Colonic mucosa (tissue), 4 donors: ENCODE measurements around the gene THSD4. TPM values are rescaled to one million over a fixed set of nuclear protein-coding genes. Genes with fewer than 3 reads are reported as not detected.

Experiments used
- DNase-seq: peaks from one replicate; pipeline ENCODE4 v3.0.0-alpha.2; 2020
- H3K27ac ChIP-seq: fragments of 200-600 bp; one replicate; pipeline ENCODE4 v1.8.0; 2021
- H3K27me3 ChIP-seq: fragments of 200-600 bp; one replicate; pipeline ENCODE4 v1.8.0; 2021
- H3K36me3 ChIP-seq: fragments of 200-600 bp; one replicate; pipeline ENCODE4 v1.8.0; 2021
- H3K4me1 ChIP-seq: fragments of 200-600 bp; one replicate; pipeline ENCODE4 v1.8.0; 2021; ENCODE audit warnings: mild to moderate bottlenecking
- H3K4me3 ChIP-seq: fragments of 200-600 bp; one replicate; pipeline ENCODE4 v1.8.0; 2021
- H3K9ac ChIP-seq, 2 donors: one replicate each; pipeline ENCODE4 v1.7.0; 2013; ENCODE audit warnings: control low read depth in 2 of 2, low read depth in 2 of 2, low read length in 2 of 2
- H3K9me3 ChIP-seq: fragments of 200-600 bp; one replicate; pipeline ENCODE4 v1.8.0; 2021
- CTCF ChIP-seq: fragments of 200-600 bp; IDR thresholded peaks from one replicate; pipeline ENCODE4 v1.8.0; 2022; ENCODE audit warnings: antibody characterized with exemption, mild to moderate bottlenecking
- intact Hi-C: fragments of 100-400 bp; cut with DNase I; formaldehyde crosslinking; loops from one replicate; pipeline ENCODE4 v1.14.1; 2022
- total RNA-seq, 2 donors: library from RNA; stranded (reverse); fragmentation: NEBNext Ultra II Directional in 1 of 2; extraction: Animal tissue kit (Norgen Biotek cat#: 25700) in 1 of 2; gene quantifications; one replicate each; pipeline ENCODE4 v1.2.1, GENCODE V29; 2021
- donor health status: healthy.
- donor health status: DM: no; HTN: no; CAD: no.
- donor health status: DM: no; HTN: no; CAD: no.

THSD4 gene
- total RNA-seq, 2 donors from 2014 or later, result 18.8 to 23.5 TPM

DNA sequence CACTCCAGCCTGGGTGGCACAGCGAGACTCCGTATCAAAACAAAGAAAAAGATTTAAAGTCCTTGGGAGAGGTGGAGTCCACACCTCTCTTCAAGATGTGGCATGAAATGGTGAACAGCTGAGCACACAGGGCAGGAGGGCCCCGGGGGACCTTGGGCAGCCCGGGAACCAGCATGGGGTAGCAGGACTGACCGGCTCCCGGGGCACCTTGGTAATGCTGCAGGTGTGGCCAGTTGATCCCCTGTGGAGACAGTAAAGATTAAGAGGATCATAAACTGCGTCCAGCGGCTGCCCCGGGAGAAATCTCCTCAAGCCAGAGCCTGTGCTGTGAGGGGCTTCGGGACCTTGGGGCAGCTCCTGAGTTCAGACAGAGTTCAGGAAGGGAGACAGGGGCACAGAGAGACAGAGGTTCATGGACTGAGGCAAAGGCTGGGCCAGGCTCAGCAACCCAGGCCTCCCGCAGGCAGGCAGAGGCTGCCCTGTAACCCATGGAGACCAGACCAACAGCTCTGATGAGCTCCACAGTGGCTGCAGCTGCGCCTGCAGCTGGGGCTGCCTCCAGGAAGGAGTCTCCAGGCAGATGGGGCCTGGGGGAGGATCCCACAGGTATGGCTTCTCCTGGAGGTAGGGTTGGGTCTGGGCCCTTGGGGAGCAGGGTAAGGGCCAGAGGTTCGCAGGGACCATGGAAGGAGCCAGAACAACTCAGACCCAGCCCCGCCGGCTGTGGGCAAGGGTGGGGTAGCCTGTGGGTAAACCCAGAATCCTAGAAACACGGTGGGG, 695.2 kb downstream of the THSD4 start, which contains the start of gene NR2E3:
Gene NR2E3, plus strand, starts transcription at position 299 of the 780 bp plus-strand sequence. Its CDS starts 190 bp downstream, at position 489.
- TF ChIP-seq CTCF, result no peak
- Histone ChIP-seq H3K27me3 (no peaks in the 10 kb centered on the region), H3K4me3 (no peak within 1 kb of the TSS), H3K4me1 (no peaks in the 10 kb centered on the region), H3K27ac (no peak within 1 kb of the TSS), H3K9ac (no peak within 1 kb of the TSS), H3K9me3 (no peaks in the 10 kb centered on the region), H3K36me3 (no peaks in the 10 kb centered on the region)
- intact Hi-C loops, result no loop called here
- no peak for DNase-seq

DNA sequence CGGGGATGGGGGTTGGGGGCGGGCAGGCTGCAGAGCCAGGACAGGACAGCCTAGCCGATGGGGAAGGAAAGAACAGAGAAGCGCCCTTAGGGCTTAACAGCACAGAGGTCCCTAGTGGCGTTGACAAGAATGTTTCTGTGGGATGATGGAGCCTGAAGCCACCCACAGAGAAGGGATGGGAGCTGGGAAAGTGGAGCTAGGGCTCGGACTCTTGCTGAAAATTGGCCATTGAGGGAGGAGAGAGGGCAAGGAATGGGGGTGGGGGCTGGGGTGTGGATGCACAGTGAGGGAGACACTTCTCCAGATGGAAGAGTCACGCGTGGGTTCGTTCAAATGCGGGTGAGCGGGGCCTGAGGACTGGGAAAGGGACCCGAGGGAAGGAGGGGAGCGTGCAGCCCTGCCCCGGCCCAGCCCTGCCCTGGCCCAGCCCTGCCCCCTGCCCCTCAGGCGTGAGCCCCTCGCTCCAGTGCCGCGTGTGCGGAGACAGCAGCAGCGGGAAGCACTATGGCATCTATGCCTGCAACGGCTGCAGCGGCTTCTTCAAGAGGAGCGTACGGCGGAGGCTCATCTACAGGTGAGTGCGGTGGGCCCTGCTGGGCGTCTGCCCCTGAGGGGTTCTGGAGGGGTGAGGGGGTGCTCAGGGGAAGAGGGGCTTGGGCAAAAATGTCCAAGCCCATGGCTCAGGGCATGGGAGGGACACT, 695.9 kb downstream of the THSD4 start:
- intact Hi-C loops, result no loop called here

DNA sequence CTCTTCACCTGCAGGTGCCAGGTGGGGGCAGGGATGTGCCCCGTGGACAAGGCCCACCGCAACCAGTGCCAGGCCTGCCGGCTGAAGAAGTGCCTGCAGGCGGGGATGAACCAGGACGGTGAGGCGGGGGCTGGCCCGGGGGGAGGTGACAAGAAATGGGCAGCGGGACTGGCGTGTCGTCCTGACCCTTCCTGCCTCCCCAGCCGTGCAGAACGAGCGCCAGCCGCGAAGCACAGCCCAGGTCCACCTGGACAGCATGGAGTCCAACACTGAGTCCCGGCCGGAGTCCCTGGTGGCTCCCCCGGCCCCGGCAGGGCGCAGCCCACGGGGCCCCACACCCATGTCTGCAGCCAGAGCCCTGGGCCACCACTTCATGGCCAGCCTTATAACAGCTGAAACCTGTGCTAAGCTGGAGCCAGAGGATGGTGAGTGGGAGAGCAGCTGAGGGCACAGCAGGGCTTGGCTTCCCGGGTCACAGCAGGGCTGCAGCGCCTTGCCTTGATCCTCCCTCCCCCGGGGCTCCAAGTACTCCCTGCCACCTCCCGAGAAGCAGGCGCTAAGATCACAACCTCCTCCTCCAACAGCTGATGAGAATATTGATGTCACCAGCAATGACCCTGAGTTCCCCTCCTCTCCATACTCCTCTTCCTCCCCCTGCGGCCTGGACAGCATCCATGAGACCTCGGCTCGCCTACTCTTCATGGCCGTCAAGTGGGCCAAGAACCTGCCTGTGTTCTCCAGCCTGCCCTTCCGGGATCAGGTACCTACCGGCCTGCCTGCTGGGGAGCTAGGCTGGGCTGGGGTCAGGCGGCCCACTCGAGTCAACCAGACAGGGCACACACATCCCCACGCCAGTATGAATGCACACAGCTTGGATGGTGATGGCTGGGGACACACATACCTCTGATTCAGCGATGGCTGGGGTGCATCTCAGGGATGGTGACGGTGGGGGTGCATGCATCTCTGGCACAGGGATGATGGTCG, 696.8 kb downstream of the THSD4 start:
- intact Hi-C loops, result no loop called here
- no peaks in the 10 kb centered on the region for H3K9me3 ChIP-seq

More for the DNA sequence above, 695.9 kb downstream of the THSD4 start:
- no peak overlapping the region for H3K4me3 ChIP-seq
- H3K27ac ChIP-seq, result no peak overlapping the region
- no peak for DNase-seq
- H3K9ac ChIP-seq, result no peak overlapping the region
- no peak for TF ChIP-seq CTCF
- H3K9me3 ChIP-seq, result no peaks in the 10 kb centered on the region
- H3K36me3 ChIP-seq, result no peaks in the 10 kb centered on the region
- H3K27me3 ChIP-seq, result no peaks in the 10 kb centered on the region
- no peaks in the 10 kb centered on the region for H3K4me1 ChIP-seq

GRCh38 chr15:71812966-71813722, 697.9 kb downstream of the THSD4 start:
- no peaks in the 10 kb centered on the region for H3K27me3 ChIP-seq
- DNase-seq, result no peak
- H3K9me3 ChIP-seq, result no peaks in the 10 kb centered on the region

More for the DNA sequence above, 696.8 kb downstream of the THSD4 start:
- Histone ChIP-seq H3K36me3 (no peaks in the 10 kb centered on the region), H3K27ac (no peak overlapping the region), H3K4me3 (no peak overlapping the region), H3K27me3 (no peaks in the 10 kb centered on the region), H3K4me1 (no peaks in the 10 kb centered on the region), H3K9ac (no peak overlapping the region)
- no peak for TF ChIP-seq CTCF
- DNase-seq, result no peak

More at GRCh38 chr15:71812966-71813722, 697.9 kb downstream of the THSD4 start:
- no peak for TF ChIP-seq CTCF
- no peak overlapping the region for H3K4me3 ChIP-seq
- intact Hi-C loops, result no loop called here
- H3K4me1 ChIP-seq, result no peaks in the 10 kb centered on the region
- H3K36me3 ChIP-seq, result no peaks in the 10 kb centered on the region
- no peak overlapping the region for H3K9ac ChIP-seq
- H3K27ac ChIP-seq, result no peak overlapping the region
